H54 (cell line): Measurements from ENCODE around the gene DAZ3.
"Not testable (repeated sequence)": the region's sequence is repeated elsewhere in the genome, so short reads cannot be mapped to it uniquely, and the experiment has no call there.

ENCODE experiments used
- DNase-seq: peaks from one replicate; pipeline ENCODE4 v3.0.0; 2011; ENCODE audit warnings: low spot score, mixed read lengths; ENCODE audit not compliant: insufficient read length
- FAIRE-seq: peaks from 3 replicates; lab custom pipeline; 2011; peaks lifted over from hg19 to GRCh38; lab: Jason Lieb, UNC

DAZ3 gene, protein sequence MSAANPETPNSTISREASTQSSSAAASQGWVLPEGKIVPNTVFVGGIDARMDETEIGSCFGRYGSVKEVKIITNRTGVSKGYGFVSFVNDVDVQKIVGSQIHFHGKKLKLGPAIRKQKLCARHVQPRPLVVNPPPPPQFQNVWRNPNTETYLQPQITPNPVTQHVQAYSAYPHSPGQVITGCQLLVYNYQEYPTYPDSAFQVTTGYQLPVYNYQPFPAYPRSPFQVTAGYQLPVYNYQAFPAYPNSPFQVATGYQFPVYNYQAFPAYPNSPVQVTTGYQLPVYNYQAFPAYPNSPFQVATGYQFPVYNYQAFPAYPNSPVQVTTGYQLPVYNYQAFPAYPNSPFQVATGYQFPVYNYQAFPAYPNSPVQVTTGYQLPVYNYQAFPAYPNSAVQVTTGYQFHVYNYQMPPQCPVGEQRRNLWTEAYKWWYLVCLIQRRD

DNA sequence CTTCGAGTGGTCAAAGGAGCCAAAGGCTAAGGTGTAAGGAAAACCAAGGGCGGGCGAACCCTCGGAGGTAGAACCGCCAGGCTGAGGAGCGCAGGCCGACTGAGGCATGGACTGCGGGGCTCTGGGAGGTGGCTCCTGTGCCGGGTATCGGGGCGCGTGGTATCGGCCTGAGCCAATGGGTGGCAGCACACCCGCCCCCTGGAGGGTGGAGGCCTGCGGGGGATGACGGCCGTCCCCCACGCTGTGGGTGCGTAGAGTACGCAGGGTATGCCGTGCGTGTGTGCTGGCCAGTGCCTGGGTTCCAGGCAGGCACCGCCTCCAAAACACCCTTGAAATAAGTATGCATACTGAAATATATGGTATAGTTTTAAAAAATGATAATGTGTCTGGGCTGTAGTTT is at the start of gene DAZ3:
TSS of gene DAZ3 (minus strand) at position 101 of the 400 bp plus-strand sequence. CDS start 208 bp downstream, outside the sequence.
- not testable (repeated sequence) for DNase-seq, FAIRE-seq

DNA sequence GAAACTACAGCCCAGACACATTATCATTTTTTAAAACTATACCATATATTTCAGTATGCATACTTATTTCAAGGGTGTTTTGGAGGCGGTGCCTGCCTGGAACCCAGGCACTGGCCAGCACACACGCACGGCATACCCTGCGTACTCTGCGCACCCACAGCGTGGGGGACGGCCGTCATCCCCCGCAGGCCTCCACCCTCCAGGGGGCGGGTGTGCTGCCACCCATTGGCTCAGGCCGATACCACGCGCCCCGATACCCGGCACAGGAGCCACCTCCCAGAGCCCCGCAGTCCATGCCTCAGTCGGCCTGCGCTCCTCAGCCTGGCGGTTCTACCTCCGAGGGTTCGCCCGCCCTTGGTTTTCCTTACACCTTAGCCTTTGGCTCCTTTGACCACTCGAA is 20.4 kb upstream of the DAZ3 start, which contains the start of gene DAZ4:
TSS of gene DAZ4 (plus strand) at position 301 of the 400 bp plus-strand sequence. CDS start 208 bp downstream, outside the sequence.
- DNase-seq, FAIRE-seq: not testable (repeated sequence)

DNA sequence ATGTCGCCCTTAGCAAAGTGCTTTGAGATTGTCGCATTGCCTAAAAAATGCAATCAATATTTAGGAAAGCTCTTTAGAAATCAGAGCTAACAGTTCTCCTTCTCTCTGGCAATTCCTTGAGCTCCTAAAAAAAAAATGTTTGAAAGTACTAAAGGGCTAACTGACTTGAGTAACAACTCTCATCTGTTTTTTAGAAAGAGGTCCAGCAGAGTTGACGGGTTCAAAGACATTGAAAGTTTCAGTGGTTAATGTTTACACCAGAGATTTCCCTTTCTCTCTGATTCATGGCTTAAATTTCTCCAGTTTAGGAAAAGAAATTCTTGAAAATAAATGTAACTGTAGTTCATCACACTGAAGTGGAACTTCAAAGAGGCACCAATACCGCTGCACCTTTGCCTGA is 11.9 kb upstream of the DAZ3 start:
- DNase-seq, FAIRE-seq: not testable (repeated sequence)

DNA sequence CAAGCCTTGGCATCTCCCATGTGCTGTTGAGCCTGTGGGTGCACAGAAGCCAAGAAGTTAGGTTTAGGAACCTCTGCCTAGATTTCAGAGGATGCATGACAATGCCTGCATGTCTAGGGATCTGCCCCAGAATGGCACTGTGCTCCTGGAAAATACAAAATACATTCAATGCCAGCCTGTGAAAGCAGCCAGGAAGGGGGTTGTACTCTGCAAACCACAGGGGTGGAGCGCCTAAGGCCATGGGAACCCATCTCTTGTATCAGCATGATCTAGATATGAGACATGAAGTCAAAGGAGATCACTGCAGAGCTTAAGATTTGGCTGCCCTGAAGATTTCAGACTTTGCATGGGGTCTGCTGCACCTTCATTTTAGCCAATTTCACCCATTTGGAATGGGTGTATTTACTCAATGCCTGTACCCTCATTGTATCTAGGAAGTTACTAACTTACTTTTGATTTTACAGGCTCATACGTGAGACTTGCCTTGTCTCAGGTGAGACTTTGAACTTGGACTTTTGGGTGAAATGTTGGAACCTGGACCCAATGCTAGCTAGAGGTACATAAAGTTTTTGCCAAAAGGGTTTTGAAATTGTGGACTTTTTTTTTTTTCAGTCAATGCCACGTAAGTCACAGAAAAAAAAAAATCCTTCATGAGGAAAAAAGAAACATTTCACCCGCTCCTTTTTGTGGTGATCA is 11.1 kb upstream of the DAZ3 start:
- not testable (repeated sequence) for FAIRE-seq, DNase-seq

DNA sequence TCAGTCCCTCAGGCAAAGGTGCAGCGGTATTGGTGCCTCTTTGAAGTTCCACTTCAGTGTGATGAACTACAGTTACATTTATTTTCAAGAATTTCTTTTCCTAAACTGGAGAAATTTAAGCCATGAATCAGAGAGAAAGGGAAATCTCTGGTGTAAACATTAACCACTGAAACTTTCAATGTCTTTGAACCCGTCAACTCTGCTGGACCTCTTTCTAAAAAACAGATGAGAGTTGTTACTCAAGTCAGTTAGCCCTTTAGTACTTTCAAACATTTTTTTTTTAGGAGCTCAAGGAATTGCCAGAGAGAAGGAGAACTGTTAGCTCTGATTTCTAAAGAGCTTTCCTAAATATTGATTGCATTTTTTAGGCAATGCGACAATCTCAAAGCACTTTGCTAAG is 8.6 kb upstream of the DAZ3 start:
- not testable (repeated sequence) for FAIRE-seq, DNase-seq
